Neural progenitor cell (in vitro differentiated cells): ENCODE measurements around the gene VEPH1.

Experiments
- CTCF ChIP-seq: fragments of 200-600 bp; sonication (generic); IDR thresholded peaks from 2 replicates; pipeline ENCODE4 v1.5.1; 2017; ENCODE audit warnings: antibody characterized with exemption, mild to moderate bottlenecking
- EZH2 ChIP-seq: fragments of 200-600 bp; sonication (generic); IDR thresholded peaks from 2 replicates; pipeline ENCODE4 v1.6.1; 2017; ENCODE audit warnings: antibody characterized with exemption, mild to moderate bottlenecking, moderate library complexity

GRCh38 chr3:157420606-157421130 is 82.5 kb downstream of the VEPH1 start:
- no peak for TF ChIP-seq CTCF
- no peak for TF ChIP-seq EZH2
